WTC11 (cell line): Measurements from ENCODE around the gene IRX5. TPM values are rescaled to one million over a fixed set of nuclear protein-coding genes. Genes with fewer than 3 reads are reported as not detected.

ENCODE experiments used
- ATAC-seq: fragments of 200-7000 bp; cut with Tn5 transposase; 2 replicates; pipeline ENCODE4 v1.10.0; 2021; ENCODE audit warnings: mild to moderate bottlenecking, moderate library complexity
- CTCF ChIA-PET: fragments of 300-600 bp; sonication (Branson Sonifier 250); formaldehyde crosslinking; loops from one replicate; lab custom pipeline; 2021; ENCODE audit warnings: antibody characterized with exemption; lab: Charles Lee
- POLR2A ChIA-PET: fragments of 350-600 bp; sonication (Branson Sonifier 250); formaldehyde crosslinking; loops from one replicate; lab custom pipeline; 2021; ENCODE audit warnings: antibody characterized with exemption; lab: Charles Lee
- DNase-seq: peaks from one replicate; pipeline ENCODE4 v3.0.0; 2021; ENCODE audit warnings: low spot score
- H3K27ac Mint-ChIP-seq: 2 replicates; pipeline ENCODE4 v1.8.0; 2021; ENCODE audit warnings: mixed read lengths
- H3K27me3 Mint-ChIP-seq: 2 replicates; pipeline ENCODE4 v1.8.0; 2021; ENCODE audit warnings: low read depth, mild to moderate bottlenecking, moderate library complexity, mixed read lengths
- H3K36me3 Mint-ChIP-seq: 2 replicates; pipeline ENCODE4 v1.8.0; 2021; ENCODE audit warnings: mixed read lengths
- H3K4me1 Mint-ChIP-seq: 2 replicates; pipeline ENCODE4 v1.8.0; 2022; ENCODE audit warnings: mixed read lengths
- H3K4me3 Mint-ChIP-seq: 2 replicates; pipeline ENCODE4 v1.8.0; 2021; ENCODE audit warnings: mild to moderate bottlenecking, moderate library complexity, mixed read lengths
- H3K9me3 Mint-ChIP-seq: 2 replicates; pipeline ENCODE4 v1.8.0; 2021; ENCODE audit warnings: mixed read lengths
- ELF4 ChIP-seq: sonication (generic); formaldehyde crosslinking; IDR thresholded peaks from 2 replicates; pipeline ENCODE4 v1.8.1; 2022; ENCODE audit warnings: low read depth, mild to moderate bottlenecking, moderate library complexity, missing genetic modification reagents
- FOXK1 ChIP-seq: sonication (generic); formaldehyde crosslinking; IDR thresholded peaks from 2 replicates; pipeline ENCODE4 v1.8.0; 2022; ENCODE audit warnings: mild to moderate bottlenecking, moderate library complexity, missing genetic modification reagents
- GABPB1 ChIP-seq: sonication (generic); formaldehyde crosslinking; IDR thresholded peaks from 2 replicates; pipeline ENCODE4 v1.8.1; 2023; ENCODE audit warnings: mild to moderate bottlenecking, missing genetic modification reagents
- GRHL2 ChIP-seq: fragments of 250-450 bp; sonication (Bioruptor Pico); IDR thresholded peaks from 2 replicates; pipeline ENCODE4 v1.8.0; 2022; ENCODE audit warnings: mild to moderate bottlenecking, moderate library complexity; ENCODE audit not compliant: insufficient replicate concordance, severe bottlenecking
- GTF2I ChIP-seq: fragments of 250-450 bp; sonication (Bioruptor Pico); conservative IDR thresholded peaks from 2 replicates; pipeline ENCODE4 v1.4.0; 2021; ENCODE audit warnings: mild to moderate bottlenecking
- JAZF1 ChIP-seq: fragments of 250-450 bp; sonication (Bioruptor Pico); IDR thresholded peaks from 2 replicates; pipeline ENCODE4 v1.9.0; 2021; ENCODE audit warnings: moderate library complexity, mild to moderate bottlenecking, inconsistent platforms
- MXD4 ChIP-seq: fragments of 250-450 bp; sonication (Bioruptor Pico); IDR thresholded peaks from 2 replicates; pipeline ENCODE4 v1.8.0; 2021; ENCODE audit warnings: mild to moderate bottlenecking, moderate library complexity, borderline replicate concordance
- MYBL2 ChIP-seq: sonication (generic); formaldehyde crosslinking; IDR thresholded peaks from 2 replicates; pipeline ENCODE4 v1.8.1; 2023; ENCODE audit warnings: mild to moderate bottlenecking, moderate library complexity, missing genetic modification reagents
- NFATC4 ChIP-seq: fragments of 250-450 bp; sonication (Bioruptor Pico); IDR thresholded peaks from 2 replicates; pipeline ENCODE4 v1.9.0; 2021; ENCODE audit warnings: mild to moderate bottlenecking
- TEAD1 ChIP-seq: sonication (generic); formaldehyde crosslinking; IDR thresholded peaks from 2 replicates; pipeline ENCODE4 v1.8.0; 2022; ENCODE audit warnings: mild to moderate bottlenecking, missing genetic modification reagents
- ZNF232 ChIP-seq: sonication (generic); formaldehyde crosslinking; IDR thresholded peaks from 2 replicates; pipeline ENCODE4 v1.8.0; 2022; ENCODE audit warnings: mild to moderate bottlenecking, missing genetic modification reagents
- ZNF317 ChIP-seq: sonication (generic); formaldehyde crosslinking; IDR thresholded peaks from 2 replicates; pipeline ENCODE4 v1.8.1; 2023; ENCODE audit warnings: low read depth, mild to moderate bottlenecking, moderate library complexity, missing genetic modification reagents, borderline replicate concordance
- ZNF423 ChIP-seq: fragments of 250-450 bp; sonication (Bioruptor Pico); IDR thresholded peaks from 2 replicates; pipeline ENCODE4 v2.1.2; 2022; ENCODE audit warnings: mild to moderate bottlenecking, moderate library complexity
- total RNA-seq: library from RNA; stranded (reverse); gene quantifications from 3 replicates; pipeline ENCODE4 v1.2.3, GENCODE V29; 2021
- TF ChIP-seq, protein P1 (sequence below): sonication (generic); formaldehyde crosslinking; IDR thresholded peaks from 2 replicates; pipeline ENCODE4 v1.8.0; 2022; ENCODE audit warnings: mild to moderate bottlenecking, missing genetic modification reagents
- TF ChIP-seq, protein P2 (sequence below): sonication (generic); formaldehyde crosslinking; IDR thresholded peaks from 2 replicates; pipeline ENCODE4 v1.8.1; 2023; ENCODE audit warnings: mild to moderate bottlenecking, missing genetic modification reagents
- TF ChIP-seq, protein P3 (sequence below): sonication (generic); formaldehyde crosslinking; IDR thresholded peaks from 2 replicates; pipeline ENCODE4 v1.8.0; 2022; ENCODE audit warnings: mild to moderate bottlenecking, missing genetic modification reagents
- TF ChIP-seq, protein P4 (sequence below): sonication (generic); formaldehyde crosslinking; IDR thresholded peaks from 2 replicates; pipeline ENCODE4 v1.8.1; 2023; ENCODE audit warnings: mild to moderate bottlenecking, missing genetic modification reagents, moderate library complexity
- TF ChIP-seq, protein P5 (sequence below): sonication (generic); formaldehyde crosslinking; IDR thresholded peaks from 2 replicates; pipeline ENCODE4 v1.8.1; 2022; ENCODE audit warnings: missing genetic modification reagents, borderline replicate concordance
- TF ChIP-seq, protein P6 (sequence below): fragments of 200-600 bp; IDR thresholded peaks from 2 replicates; pipeline ENCODE4 v1.8.0; 2022; ENCODE audit warnings: antibody characterized with exemption
- TF ChIP-seq, protein P7 (sequence below): sonication (generic); formaldehyde crosslinking; IDR thresholded peaks from 2 replicates; pipeline ENCODE4 v1.8.0; 2023; ENCODE audit warnings: mild to moderate bottlenecking, missing genetic modification reagents

Gene IRX5
- total RNA-seq, 1 experiment from 2014 or later = 0.35 TPM

DNA sequence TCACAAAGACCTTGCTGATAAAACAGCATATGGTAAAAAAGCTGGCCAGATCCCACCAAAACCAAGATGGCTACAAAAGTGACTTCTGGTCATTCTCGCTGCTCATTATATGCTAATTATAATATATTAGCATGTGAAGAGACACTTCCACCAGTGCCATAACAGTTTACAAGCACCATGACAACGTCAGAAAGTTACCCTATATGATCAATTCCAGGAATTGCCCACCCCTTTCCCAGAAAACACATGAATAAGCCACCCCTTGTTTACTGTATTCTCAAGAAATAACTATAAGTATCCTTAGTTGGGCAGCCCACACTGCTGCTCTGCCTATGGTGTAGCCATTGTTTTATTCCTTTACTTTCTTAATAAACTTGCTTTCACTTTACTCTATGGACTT lies 44.6 kb upstream of the IRX5 start:
- POLR2A ChIA-PET = no interaction called here
- Mint-ChIP-seq H3K27ac (no peak overlapping the region), H3K27me3 (no peaks in the 10 kb centered on the region), H3K9me3 (peaks cover 19% of the 10 kb centered on the region), H3K4me3 (no peak overlapping the region), H3K36me3 (peaks cover 5% of the 10 kb centered on the region; the same call in 1 of the 2 replicates), H3K4me1 (no peaks in the 10 kb centered on the region)
- TF ChIP-seq, protein P1, sequence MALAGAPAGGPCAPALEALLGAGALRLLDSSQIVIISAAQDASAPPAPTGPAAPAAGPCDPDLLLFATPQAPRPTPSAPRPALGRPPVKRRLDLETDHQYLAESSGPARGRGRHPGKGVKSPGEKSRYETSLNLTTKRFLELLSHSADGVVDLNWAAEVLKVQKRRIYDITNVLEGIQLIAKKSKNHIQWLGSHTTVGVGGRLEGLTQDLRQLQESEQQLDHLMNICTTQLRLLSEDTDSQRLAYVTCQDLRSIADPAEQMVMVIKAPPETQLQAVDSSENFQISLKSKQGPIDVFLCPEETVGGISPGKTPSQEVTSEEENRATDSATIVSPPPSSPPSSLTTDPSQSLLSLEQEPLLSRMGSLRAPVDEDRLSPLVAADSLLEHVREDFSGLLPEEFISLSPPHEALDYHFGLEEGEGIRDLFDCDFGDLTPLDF = no peak
- TF ChIP-seq, protein P2, sequence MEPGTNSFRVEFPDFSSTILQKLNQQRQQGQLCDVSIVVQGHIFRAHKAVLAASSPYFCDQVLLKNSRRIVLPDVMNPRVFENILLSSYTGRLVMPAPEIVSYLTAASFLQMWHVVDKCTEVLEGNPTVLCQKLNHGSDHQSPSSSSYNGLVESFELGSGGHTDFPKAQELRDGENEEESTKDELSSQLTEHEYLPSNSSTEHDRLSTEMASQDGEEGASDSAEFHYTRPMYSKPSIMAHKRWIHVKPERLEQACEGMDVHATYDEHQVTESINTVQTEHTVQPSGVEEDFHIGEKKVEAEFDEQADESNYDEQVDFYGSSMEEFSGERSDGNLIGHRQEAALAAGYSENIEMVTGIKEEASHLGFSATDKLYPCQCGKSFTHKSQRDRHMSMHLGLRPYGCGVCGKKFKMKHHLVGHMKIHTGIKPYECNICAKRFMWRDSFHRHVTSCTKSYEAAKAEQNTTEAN = no peak
- ATAC-seq (no peak), DNase-seq (no peak)
- CTCF ChIA-PET = no interaction called here

DNA sequence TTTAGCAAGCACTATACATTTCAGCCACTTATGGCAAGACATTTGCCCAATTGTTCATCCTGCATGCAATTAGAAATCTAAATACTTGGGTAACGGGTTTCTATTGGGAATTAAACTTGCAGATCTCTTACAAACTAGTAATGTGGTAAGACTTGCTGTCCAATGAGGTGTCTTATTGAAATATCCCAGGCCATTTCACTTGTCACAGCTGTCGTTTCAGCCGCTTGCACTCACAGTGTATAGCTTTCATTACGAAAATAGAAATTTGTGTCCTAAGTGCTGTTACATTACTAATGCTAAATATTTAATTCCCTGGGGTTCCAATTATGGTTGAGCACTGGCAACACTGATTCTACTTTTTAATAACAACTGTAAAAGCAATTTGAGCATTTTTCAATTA lies 40.3 kb upstream of the IRX5 start:
- H3K36me3 Mint-ChIP-seq = peaks cover 2% of the 10 kb centered on the region; the same call in 1 of the 2 replicates
- no peak for ATAC-seq
- ChIA-PET CTCF (no interaction called here), POLR2A (no interaction called here)
- no peaks in the 10 kb centered on the region for H3K4me1 Mint-ChIP-seq
- TF ChIP-seq, protein P3, sequence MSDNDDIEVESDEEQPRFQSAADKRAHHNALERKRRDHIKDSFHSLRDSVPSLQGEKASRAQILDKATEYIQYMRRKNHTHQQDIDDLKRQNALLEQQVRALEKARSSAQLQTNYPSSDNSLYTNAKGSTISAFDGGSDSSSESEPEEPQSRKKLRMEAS (CRISPR knock-in tag) = no peak
- no peak for TF ChIP-seq NFATC4 (CRISPR knock-in tag)
- no peak for TF ChIP-seq ZNF423 (CRISPR knock-in tag)
- no peak for TF ChIP-seq FOXK1 (CRISPR knock-in tag)
- no peak for TF ChIP-seq JAZF1 (CRISPR knock-in tag)
- H3K9me3 Mint-ChIP-seq = peaks cover 12% of the 10 kb centered on the region
- no peak overlapping the region for H3K4me3 Mint-ChIP-seq
- no peaks in the 10 kb centered on the region for H3K27me3 Mint-ChIP-seq
- DNase-seq = no peak
- no peak overlapping the region for H3K27ac Mint-ChIP-seq

DNA sequence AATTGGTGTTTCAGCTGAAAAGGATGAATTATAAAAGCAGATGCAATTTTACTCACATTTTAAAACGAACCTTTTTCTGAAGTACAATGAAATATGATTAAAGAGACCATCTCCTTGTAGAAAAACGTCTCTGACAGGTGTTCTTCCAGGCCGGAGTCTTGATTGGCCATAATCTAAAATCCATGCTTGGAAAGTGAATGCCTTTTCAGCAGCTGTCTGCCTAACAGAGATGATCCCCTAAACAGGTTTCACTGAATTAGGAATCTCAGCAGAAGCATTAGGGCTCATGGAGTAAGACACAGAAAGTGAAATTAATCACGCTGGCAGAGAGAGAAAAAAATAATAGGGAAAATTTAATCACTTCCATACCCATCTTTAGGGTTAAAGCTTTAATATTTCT lies 39.3 kb upstream of the IRX5 start:
- Mint-ChIP-seq H3K36me3 (peaks cover under 1% of the 10 kb centered on the region; the same call in 1 of the 2 replicates), H3K27ac (no peak overlapping the region)
- no peak for DNase-seq
- TF ChIP-seq, protein P1 = no peak
- TF ChIP-seq GRHL2 (no peak), GABPB1 (CRISPR knock-in tag) (no peak), ZNF232 (no peak), TEAD1 (no peak), ZNF317 (no peak), MYBL2 (CRISPR knock-in tag) (no peak), ELF4 (CRISPR knock-in tag) (no peak), MXD4 (CRISPR knock-in tag) (no peak), GTF2I (CRISPR knock-in tag) (no peak)
- TF ChIP-seq, protein P2 = no peak
- TF ChIP-seq, protein P4, sequence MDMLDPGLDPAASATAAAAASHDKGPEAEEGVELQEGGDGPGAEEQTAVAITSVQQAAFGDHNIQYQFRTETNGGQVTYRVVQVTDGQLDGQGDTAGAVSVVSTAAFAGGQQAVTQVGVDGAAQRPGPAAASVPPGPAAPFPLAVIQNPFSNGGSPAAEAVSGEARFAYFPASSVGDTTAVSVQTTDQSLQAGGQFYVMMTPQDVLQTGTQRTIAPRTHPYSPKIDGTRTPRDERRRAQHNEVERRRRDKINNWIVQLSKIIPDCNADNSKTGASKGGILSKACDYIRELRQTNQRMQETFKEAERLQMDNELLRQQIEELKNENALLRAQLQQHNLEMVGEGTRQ (CRISPR knock-in tag) = no peak
- TF ChIP-seq, protein P5, sequence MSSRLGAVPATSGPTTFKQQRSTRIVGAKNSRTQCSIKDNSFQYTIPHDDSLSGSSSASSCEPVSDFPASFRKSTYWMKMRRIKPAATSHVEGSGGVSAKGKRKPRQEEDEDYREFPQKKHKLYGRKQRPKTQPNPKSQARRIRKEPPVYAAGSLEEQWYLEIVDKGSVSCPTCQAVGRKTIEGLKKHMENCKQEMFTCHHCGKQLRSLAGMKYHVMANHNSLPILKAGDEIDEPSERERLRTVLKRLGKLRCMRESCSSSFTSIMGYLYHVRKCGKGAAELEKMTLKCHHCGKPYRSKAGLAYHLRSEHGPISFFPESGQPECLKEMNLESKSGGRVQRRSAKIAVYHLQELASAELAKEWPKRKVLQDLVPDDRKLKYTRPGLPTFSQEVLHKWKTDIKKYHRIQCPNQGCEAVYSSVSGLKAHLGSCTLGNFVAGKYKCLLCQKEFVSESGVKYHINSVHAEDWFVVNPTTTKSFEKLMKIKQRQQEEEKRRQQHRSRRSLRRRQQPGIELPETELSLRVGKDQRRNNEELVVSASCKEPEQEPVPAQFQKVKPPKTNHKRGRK (CRISPR knock-in tag) = no peak
- TF ChIP-seq, protein P6, sequence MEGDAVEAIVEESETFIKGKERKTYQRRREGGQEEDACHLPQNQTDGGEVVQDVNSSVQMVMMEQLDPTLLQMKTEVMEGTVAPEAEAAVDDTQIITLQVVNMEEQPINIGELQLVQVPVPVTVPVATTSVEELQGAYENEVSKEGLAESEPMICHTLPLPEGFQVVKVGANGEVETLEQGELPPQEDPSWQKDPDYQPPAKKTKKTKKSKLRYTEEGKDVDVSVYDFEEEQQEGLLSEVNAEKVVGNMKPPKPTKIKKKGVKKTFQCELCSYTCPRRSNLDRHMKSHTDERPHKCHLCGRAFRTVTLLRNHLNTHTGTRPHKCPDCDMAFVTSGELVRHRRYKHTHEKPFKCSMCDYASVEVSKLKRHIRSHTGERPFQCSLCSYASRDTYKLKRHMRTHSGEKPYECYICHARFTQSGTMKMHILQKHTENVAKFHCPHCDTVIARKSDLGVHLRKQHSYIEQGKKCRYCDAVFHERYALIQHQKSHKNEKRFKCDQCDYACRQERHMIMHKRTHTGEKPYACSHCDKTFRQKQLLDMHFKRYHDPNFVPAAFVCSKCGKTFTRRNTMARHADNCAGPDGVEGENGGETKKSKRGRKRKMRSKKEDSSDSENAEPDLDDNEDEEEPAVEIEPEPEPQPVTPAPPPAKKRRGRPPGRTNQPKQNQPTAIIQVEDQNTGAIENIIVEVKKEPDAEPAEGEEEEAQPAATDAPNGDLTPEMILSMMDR = no peak
- TF ChIP-seq, protein P7, sequence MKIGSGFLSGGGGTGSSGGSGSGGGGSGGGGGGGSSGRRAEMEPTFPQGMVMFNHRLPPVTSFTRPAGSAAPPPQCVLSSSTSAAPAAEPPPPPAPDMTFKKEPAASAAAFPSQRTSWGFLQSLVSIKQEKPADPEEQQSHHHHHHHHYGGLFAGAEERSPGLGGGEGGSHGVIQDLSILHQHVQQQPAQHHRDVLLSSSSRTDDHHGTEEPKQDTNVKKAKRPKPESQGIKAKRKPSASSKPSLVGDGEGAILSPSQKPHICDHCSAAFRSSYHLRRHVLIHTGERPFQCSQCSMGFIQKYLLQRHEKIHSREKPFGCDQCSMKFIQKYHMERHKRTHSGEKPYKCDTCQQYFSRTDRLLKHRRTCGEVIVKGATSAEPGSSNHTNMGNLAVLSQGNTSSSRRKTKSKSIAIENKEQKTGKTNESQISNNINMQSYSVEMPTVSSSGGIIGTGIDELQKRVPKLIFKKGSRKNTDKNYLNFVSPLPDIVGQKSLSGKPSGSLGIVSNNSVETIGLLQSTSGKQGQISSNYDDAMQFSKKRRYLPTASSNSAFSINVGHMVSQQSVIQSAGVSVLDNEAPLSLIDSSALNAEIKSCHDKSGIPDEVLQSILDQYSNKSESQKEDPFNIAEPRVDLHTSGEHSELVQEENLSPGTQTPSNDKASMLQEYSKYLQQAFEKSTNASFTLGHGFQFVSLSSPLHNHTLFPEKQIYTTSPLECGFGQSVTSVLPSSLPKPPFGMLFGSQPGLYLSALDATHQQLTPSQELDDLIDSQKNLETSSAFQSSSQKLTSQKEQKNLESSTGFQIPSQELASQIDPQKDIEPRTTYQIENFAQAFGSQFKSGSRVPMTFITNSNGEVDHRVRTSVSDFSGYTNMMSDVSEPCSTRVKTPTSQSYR (CRISPR knock-in tag) = no peak
- TF ChIP-seq, all 79 proteins: peak for 0
- Mint-ChIP-seq H3K4me3 (no peak overlapping the region), H3K9me3 (peaks cover 10% of the 10 kb centered on the region), H3K27me3 (no peaks in the 10 kb centered on the region), H3K4me1 (no peaks in the 10 kb centered on the region)
- no peak for ATAC-seq
- POLR2A ChIA-PET = no interaction called here
- CTCF ChIA-PET = no interaction called here
